ENCODE results near the gene SLC29A1.

- TF ChIP-seq MAZ (IDR thresholded peaks at IDR 0.05; ENCODE audit: borderline replicate concordance, low read depth, low read length) (no peak), SMC3 (IDR thresholded peaks at IDR 0.05) (no peak), PBX3 (IDR thresholded peaks at IDR 0.05) (no peak), ESRRA (IDR thresholded peaks at IDR 0.05; ENCODE audit: borderline replicate concordance, low read length) (no peak), RFX5 (IDR thresholded peaks at IDR 0.05) (no peak), CTCF (IDR thresholded peaks at IDR 0.05) (no peak), CBX8 (IDR thresholded peaks at IDR 0.05) (no peak), HDAC2 (IDR thresholded peaks at IDR 0.05) (no peak), NR3C1 (IDR thresholded peaks at IDR 0.05) (no peak), CEBPB (IDR thresholded peaks at IDR 0.05) (no peak), HOXA7 (CRISPR knock-in tag; IDR thresholded peaks at IDR 0.05) (no peak), JUN (IDR thresholded peaks at IDR 0.05) (no peak), MAX (IDR thresholded peaks at IDR 0.05) (no peak)
- TF ChIP-seq, protein P1, sequence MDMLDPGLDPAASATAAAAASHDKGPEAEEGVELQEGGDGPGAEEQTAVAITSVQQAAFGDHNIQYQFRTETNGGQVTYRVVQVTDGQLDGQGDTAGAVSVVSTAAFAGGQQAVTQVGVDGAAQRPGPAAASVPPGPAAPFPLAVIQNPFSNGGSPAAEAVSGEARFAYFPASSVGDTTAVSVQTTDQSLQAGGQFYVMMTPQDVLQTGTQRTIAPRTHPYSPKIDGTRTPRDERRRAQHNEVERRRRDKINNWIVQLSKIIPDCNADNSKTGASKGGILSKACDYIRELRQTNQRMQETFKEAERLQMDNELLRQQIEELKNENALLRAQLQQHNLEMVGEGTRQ (IDR thresholded peaks at IDR 0.05), result no peak
Measured at GRCh38 chr6:44193307-44193910, 30.0 kb upstream of the SLC29A1 start.
